ENCODE results near the gene NAA20.
"Not testable (repeated sequence)": the region's sequence is repeated elsewhere in the genome, so short reads cannot be mapped to it uniquely, and the experiment has no call there.

The NAA20 gene

DNA sequence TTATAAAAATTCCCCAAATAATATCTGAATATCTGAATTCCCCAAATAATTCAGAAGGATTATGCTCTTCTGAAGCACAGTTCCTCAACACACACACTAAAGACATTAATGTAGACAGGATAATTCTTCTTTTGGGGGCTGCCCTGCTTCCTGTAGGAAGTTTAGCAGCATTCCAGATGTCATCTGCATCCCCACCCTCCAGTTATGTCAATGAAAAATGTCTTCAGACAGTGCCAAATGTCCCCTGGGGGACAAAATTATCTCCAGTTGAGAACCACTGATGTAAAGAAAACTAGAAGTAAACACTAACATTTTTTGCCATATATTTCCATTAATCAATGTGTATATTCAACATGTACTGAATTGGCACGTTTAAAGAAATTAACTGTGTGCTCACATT, 25.9 kb upstream of the NAA20 start:
- DNase-seq (ENCODE audit: low read depth), result no peak

DNA sequence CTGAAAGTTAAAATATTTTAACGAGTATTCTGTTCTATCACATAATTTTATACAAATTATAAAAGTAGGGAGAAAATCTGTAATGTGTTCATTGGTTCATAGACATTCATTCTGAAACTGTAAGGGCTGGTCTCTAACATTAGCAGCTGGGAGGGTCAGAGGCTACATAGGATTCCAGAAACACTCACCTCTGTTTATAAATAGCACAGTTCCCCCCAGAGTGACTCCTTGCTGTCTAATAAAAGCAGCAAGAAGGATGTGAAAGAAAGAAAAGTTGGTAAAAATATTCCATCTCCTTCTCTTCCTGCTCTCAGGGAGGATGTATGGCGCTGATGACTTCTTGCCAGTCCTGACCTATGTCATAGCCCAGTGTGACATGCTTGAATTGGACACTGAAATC, 25.3 kb upstream of the NAA20 start:
- DNase-seq (ENCODE audit: low read depth), result peak; percentile 65

DNA sequence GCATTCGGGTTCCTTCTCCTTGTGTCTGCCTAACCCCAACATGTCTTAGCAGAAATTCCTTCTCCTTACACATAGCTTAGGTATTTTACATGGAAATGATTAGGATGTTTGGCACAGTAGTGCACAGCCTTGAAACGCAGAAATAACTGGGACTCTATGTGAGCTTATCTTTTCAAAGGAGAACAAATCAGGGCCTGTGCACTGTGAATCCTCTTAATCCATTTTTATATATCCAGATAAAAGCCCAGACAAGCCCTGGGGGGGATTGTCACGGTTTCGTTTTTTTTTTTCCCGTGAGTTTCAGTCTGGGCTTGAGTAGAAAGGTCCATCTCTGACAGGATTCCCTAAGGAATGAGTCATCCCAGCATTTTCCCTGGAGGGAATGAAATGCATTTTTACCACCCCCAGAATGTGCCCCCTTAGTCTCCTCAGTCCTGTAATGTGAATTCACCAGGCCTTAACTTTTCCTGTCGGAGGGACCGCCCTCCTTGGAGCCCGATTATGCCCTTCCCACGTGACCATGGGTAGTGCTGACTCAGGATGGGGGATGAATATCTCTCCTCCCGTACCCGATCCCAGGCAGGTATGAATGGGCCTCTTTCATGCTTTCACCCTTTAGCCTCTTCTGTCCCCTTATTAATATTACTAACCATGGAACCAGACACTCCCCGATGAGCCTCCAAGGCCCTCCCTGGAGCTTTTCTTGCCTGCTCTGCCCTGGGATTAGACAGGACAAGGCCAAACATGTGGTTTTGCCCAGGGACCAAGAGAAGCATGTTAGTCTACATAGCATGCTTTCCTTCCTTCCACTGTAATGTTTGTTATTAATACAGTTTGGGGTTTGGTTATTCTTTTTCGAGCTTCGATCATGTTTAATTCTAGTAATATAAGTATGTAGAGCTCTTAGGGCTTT, 23.9 kb upstream of the NAA20 start:
- DNase-seq (ENCODE audit: low read depth), result peak; percentile 98

- peak; percentile 87 for DNase-seq (ENCODE audit: low read depth)
These were observed 23.0 kb upstream of the NAA20 start for GRCh38 chr20:19993958-19994669.

DNA sequence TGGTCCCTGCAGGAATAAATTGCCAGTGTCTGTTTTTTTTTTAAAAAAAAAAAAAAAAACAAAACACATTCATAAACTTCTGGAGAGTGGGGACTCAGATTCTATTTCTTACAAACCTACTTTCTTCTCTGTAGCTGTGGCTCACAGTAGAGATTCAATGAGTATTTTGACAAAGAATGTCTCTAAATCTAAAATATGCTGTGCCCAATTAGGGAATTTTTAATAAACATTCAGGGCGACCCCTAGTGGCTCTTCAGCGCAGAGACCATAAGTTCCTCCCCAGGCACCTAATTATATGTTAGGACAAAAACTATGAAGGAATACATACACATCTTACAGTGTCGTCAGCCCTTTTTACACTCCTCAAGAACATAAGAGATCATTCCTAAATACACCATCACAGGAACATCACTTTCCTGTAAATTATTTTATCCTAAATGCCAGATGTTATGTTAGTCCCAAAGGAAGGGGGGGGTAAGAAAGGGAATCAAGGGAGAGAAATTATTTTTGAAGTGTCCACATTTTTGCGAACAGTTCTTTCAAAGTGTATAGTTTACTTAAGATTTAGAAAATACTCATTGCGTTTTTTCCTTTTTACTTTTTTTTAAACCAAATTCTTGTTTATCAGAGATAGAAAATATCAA, 21.8 kb upstream of the NAA20 start:
- DNase-seq (ENCODE audit: low read depth), result peak; percentile 72

DNA sequence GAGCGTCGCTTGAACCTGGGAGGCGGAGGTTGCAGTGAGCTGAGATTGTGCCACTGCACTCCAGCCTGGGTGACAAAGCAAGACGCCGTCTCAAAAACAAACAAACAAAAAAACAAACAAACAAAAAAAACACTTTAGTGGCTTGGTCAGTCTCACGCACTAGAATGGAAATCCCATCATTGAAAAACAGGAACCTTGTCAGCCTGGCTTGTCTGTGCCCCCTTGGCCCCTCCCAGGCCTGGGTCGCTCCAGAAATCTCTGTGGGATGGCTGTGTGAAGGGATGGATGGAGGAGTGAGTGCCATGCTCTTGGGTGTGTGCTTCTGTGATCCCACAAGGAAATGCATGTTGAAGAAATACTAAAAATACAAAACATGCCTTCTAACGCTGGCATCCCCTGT, 20.9 kb upstream of the NAA20 start:
- DNase-seq (ENCODE audit: low read depth), result no peak

- no peak for DNase-seq (ENCODE audit: low read depth)
These were observed 20.2 kb upstream of the NAA20 start for GRCh38 chr20:19996917-19997316.

GRCh38 chr20:19998990-19999705, 18.0 kb upstream of the NAA20 start:
- DNase-seq (ENCODE audit: low read depth), result no peak

DNA sequence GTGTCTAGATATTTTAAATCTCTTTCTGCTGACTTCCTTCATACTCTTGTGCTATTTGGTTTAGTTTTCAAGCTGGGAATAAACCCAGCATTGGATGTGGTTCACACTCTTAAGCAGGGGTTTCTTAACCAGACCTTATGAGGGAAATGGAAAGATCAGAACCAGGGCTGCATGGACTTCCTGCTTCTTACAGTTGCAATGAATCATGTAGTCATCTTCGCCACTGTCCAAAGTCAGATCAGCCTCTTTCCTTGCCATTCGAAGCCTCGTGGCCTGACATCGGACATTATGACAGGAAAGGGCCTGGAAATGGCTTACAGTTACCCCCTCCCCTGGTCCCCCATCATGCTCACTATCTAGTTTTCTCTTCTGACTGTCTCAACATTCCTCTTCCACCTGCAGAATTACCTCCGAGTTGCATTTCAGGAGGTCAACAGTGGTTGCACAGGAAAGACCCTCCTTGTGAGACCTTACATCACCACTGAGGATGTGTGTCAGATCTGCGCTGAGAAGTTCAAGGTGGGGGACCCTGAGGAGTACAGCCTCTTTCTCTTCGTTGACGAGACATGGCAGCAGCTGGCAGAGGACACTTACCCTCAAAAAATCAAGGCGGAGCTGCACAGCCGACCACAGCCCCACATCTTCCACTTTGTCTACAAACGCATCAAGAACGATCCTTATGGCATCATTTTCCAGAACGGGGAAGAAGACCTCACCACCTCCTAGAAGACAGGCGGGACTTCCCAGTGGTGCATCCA, 16.8 kb upstream of the NAA20 start:
- no peak for DNase-seq (ENCODE audit: low read depth)

DNA sequence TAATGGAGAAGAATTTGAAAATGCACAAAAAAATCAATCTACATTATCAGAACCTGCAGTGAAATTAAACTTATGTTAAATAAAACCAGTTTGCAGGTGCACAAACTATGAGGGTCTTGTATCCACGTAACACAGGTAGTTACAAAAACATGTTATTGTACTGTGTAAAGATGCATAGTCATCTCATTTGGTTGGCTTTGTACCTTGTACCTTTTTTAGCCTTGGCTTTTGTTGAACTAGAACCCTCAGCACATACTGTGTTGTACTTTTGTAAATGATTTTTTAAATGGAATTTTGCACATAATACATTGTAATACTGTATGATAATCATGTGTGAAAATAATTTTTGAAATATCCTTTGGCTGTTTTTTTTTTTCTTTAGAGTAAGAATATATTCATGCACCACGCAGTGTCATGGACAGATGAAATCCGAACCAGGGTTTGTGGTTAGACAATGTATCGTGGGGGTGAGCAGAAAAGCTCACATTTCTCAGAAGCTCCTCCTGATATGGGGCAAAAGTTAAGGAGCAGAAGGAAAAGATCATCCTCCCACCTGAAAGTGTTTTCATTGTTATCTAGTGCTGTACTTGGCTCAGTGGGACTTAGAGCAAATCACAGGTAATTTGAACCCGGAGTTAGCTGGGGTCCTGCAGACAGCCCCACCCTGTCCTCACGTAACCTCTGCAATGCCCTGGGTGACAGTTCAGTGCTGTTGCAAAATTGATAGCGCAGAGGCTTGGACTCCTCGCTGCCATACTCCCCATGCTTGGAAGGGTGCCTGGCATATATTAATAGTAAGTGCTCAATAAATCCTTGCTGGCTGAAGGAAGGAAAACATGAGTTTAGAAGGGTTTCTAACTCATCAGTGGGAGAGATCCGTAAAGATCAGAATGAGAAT, 14.8 kb upstream of the NAA20 start:
- DNase-seq (ENCODE audit: low read depth), result no peak

- DNase-seq (ENCODE audit: low read depth), result no peak
These were observed 13.9 kb upstream of the NAA20 start for GRCh38 chr20:20003031-20003954.

DNA sequence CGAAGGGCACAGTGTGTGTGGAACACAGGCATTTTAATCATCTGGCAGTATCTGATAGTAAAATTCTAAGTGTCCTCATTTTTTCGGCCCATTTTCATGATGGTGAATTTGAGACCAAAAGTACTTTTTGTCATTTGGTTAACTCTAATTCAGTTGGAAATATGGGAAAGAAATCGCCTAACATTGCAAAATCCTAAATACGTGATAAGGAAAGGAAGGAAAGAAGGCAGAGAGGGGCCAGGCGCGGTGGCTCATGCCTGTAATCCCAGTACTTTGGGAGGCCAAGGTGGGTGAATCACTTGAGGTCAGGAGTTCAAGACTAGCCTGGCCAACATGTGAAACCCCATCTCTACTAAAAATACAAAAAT, 13.2 kb upstream of the NAA20 start:
- DNase-seq (ENCODE audit: low read depth), result not testable (repeated sequence)

GRCh38 chr20:20005342-20005741, 11.8 kb upstream of the NAA20 start:
- no peak for DNase-seq (ENCODE audit: low read depth)

DNA sequence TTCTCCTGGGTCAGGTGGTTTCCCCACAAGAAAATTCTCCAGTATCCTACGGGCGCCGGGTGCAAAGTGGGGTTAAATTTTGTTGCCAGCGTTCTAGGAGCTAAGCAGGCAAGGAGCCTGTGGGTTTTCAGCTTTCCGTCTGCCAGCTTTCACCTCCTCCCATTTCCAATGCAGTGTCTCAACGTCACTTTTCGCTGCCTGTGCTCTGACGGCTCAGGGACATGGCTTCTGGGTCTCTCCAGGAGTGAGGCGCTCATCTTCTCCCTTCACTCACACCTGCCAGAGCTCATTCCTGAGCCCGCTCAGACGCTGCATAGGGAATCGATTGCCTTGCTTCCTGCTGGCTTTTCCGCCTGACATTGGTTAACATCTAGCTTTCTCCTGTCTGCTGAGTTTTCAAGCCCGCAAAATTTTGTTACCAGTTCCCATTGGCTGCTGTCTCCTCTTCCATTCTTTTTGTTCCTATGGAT, 7.3 kb upstream of the NAA20 start:
- no peak for DNase-seq (ENCODE audit: low read depth)

- peak; percentile 44 for DNase-seq (ENCODE audit: low read depth)
These were observed 6.3 kb upstream of the NAA20 start for GRCh38 chr20:20010639-20011500.

- no peak for DNase-seq (ENCODE audit: low read depth)
These were observed 4.6 kb upstream of the NAA20 start for GRCh38 chr20:20012541-20012940.

- no peak for DNase-seq (ENCODE audit: low read depth)
These were observed 2.5 kb upstream of the NAA20 start for GRCh38 chr20:20014659-20015058.

GRCh38 chr20:20017844-20018185, 653 bp downstream of the NAA20 start:
- peak; percentile 30 for DNase-seq (ENCODE audit: low read depth)

Data from ELR (cell line).